ENCODE data around the gene RAPGEF3. TPM values are rescaled to one million over a fixed set of nuclear protein-coding genes. Genes with fewer than 3 reads are reported as not detected.

RAPGEF3 gene
- total and polyA plus RNA-seq, 2 of the 8 experiments (the other 6 are each of a cell fraction or from before 2014, with no cell fraction given) = 5.0 to 9.4 TPM

GRCh38 chr12:47736877-47737676 lies 21.6 kb downstream of the RAPGEF3 start:
- Histone ChIP-seq H3K4me2 (ENCODE audit: insufficient read depth in 1 of 2, low read depth in 2 of 2, low read length in 2 of 2) (no peak overlapping the region), H2BK15ac (ENCODE audit: low read length) (no peak overlapping the region), H2BK5ac (ENCODE audit: low read depth, low read length) (no peak overlapping the region), H3K23me2 (ENCODE audit: low read depth, low read length) (no peaks in the 10 kb centered on the region), H2BK120ac (replicated peaks; ENCODE audit: low read depth, low read length) (no peak overlapping the region), H2AK5ac (ENCODE audit: low read depth, low read length) (no peak overlapping the region), H4K8ac (ENCODE audit: extremely low read depth, insufficient read depth, low read length) (no peak overlapping the region), H3K23ac (ENCODE audit: insufficient read length) (no peak overlapping the region), H2AFZ (ENCODE audit: low read length) (no peak overlapping the region), H4K91ac (replicated peaks; ENCODE audit: insufficient read length, low read length) (no peak overlapping the region), H4K20me1 (replicated peaks in 1 of 2; ENCODE audit: control insufficient read depth in 1 of 2, insufficient read depth in 2 of 2, low read length in 2 of 2) (no peaks in the 10 kb centered on the region), H3K36me3 (ENCODE audit: control insufficient read depth in 2 of 4, insufficient read depth in 4 of 4, low read length in 3 of 4) (no peaks in the 10 kb centered on the region), H3K18ac (ENCODE audit: extremely low read depth, low read length) (no peak overlapping the region), H3K14ac (ENCODE audit: insufficient read length) (no peak overlapping the region), H3K27me3 (replicated peaks in 1 of 4; ENCODE audit: control insufficient read depth in 3 of 4, extremely low read depth in 1 of 4, insufficient read depth in 3 of 4, low read length in 3 of 4) (peaks cover 0 to 2% (median 0%) of the 10 kb centered on the region in 4 experiments; a peak in 1 of 7 replicates), H3K79me2 (ENCODE audit: control insufficient read depth in 1 of 2, insufficient read depth in 2 of 2, low read length in 2 of 2) (no peaks in the 10 kb centered on the region), H3K27ac (ENCODE audit: low read depth, low read length) (no peak overlapping the region), H3K4me1 (replicated peaks in 1 of 4; ENCODE audit: control insufficient read depth in 3 of 4, insufficient read depth in 4 of 4, low read length in 3 of 4) (peaks cover 3 to 19% (median 14%) of the 10 kb centered on the region in 4 experiments), H4K5ac (ENCODE audit: insufficient read length, low read depth, low read length) (no peak overlapping the region), H3K4me3 (ENCODE audit: extremely low read depth in 1 of 4, insufficient read depth in 2 of 4, low read depth in 3 of 4, low read length in 4 of 4) (no peak overlapping the region), H3K79me1 (ENCODE audit: low read depth, low read length) (no peaks in the 10 kb centered on the region), H3K56ac (replicated peaks; ENCODE audit: insufficient read length, low read depth, low read length) (no peak overlapping the region), H3K9me3 (ENCODE audit: insufficient read depth in 2 of 2, low read depth in 1 of 2, low read length in 1 of 2) (no peaks in the 10 kb centered on the region), H2BK12ac (ENCODE audit: low read depth, low read length) (no peak overlapping the region), H2BK20ac (ENCODE audit: low read length) (no peak overlapping the region), H3K4ac (replicated peaks; ENCODE audit: insufficient read length, low read depth, low read length) (no peak overlapping the region), H3K9ac (replicated peaks in 1 of 4; ENCODE audit: extremely low read depth in 1 of 4, low read depth in 3 of 4, low read length in 3 of 4) (no peak overlapping the region)
- no peak for DNase-seq (ENCODE audit: low read depth in 1 of 2, low spot score in 2 of 2)
- 90% methylated on average over 19 of the region's 19 CpGs; no CpG with 5 or more reads in 1 of the 2 experiments for WGBS, 2 experiments (ENCODE audit: extremely low coverage in 1 of 2, insufficient coverage in 1 of 2, insufficient read length in 1 of 2, insufficient replicate concordance in 2 of 2, low coverage in 1 of 2, low lambda C conversion rate in 2 of 2, missing lambda C conversion rate in 1 of 2)
- POLR2A ChIA-PET (ENCODE audit: partially characterized antibody) = interaction anchor here (0.7 to 3.2 kb wide), 9 partner anchors 12 to 168 kb away, joined by 3 to 10 read pairs (median 3); partner anchors contain the start of genes ENDOU and VDR
- CTCF ChIA-PET (ENCODE audit: partially characterized antibody) = interaction anchor here (0.8 to 64.6 kb wide), 11 partner anchors 10 to 101 kb away, joined by 3 to 2442 read pairs (median 7); partner anchors contain the start of genes ENDOU, RAPGEF3 and SLC48A1
- no peak for FAIRE-seq
- TF ChIP-seq SIRT6 (IDR thresholded peaks at IDR 0.05; ENCODE audit: low read length) (no peak), MAFK (IDR thresholded peaks at IDR 0.05; ENCODE audit: low read depth, low read length) (no peak), CTCF (IDR thresholded peaks at IDR 0.05; ENCODE audit: control extremely low read depth in 1 of 3, insufficient read depth in 1 of 3, low read depth in 1 of 3, low read length in 3 of 3) (no peak), SIX5 (IDR thresholded peaks at IDR 0.05; ENCODE audit: low read depth, low read length) (no peak), RNF2 (IDR thresholded peaks at IDR 0.05; ENCODE audit: borderline replicate concordance, low read depth, low read length, missing control alignments, poor library complexity, severe bottlenecking) (no peak), EGR1 (IDR thresholded peaks at IDR 0.05; ENCODE audit: borderline replicate concordance, low read depth, low read length) (no peak), ASH2L (IDR thresholded peaks at IDR 0.05; ENCODE audit: low read length) (no peak), RXRA (IDR thresholded peaks at IDR 0.05; ENCODE audit: insufficient read depth, low read depth, low read length) (no peak), CHD1 (IDR thresholded peaks at IDR 0.05; ENCODE audit: low read depth, low read length) (no peak)

All from H1 (cell line).